Gastrocnemius medialis (tissue), 4 donors: ENCODE results near the gene MAB21L3.

Experiments used
- POLR2A ChIP-seq, 2 donors: fragments of 450-650 bp; IDR thresholded peaks; one replicate each; pipeline ENCODE4 v1.6.1; 2017; ENCODE audit warnings: antibody characterized with exemption in 2 of 2, mild to moderate bottlenecking in 2 of 2, moderate library complexity in 2 of 2
- TF ChIP-seq, protein P1 (sequence below), 5 experiments: fragments of 450-650 bp in 3 of 5; fragments of 200-600 bp in 2 of 5; sonication (generic) in 2 of 5; IDR thresholded peaks in 4 of 5; conservative IDR thresholded peaks in 1 of 5; 1 replicate in 4 of 5; 2 replicates in 1 of 5; pipeline ENCODE4 v1.5.1; 2016 to 2019; ENCODE audit warnings: antibody characterized with exemption in 5 of 5, mild to moderate bottlenecking in 3 of 5, moderate library complexity in 3 of 5

DNA sequence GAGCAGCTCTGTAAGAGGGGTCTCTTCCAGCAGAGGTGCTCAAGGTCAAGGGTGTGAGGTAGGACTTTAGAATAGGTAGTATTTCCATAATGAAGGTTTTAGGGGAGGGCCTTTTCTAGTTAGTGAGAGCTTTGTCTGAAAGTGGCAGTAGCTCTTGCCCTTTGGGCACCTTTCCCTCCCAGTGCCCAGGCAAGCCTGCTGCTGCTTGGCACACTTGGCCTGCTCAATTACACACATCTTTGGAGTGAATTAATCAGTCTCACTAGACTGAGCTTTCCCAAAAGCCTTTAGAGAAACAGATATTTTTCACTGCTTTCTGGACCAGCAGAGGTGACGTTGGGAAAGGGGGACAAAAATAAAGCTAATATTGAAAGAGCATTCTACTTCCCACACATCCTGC lies 48.0 kb downstream of the MAB21L3 start:
- TF ChIP-seq, protein P1, sequence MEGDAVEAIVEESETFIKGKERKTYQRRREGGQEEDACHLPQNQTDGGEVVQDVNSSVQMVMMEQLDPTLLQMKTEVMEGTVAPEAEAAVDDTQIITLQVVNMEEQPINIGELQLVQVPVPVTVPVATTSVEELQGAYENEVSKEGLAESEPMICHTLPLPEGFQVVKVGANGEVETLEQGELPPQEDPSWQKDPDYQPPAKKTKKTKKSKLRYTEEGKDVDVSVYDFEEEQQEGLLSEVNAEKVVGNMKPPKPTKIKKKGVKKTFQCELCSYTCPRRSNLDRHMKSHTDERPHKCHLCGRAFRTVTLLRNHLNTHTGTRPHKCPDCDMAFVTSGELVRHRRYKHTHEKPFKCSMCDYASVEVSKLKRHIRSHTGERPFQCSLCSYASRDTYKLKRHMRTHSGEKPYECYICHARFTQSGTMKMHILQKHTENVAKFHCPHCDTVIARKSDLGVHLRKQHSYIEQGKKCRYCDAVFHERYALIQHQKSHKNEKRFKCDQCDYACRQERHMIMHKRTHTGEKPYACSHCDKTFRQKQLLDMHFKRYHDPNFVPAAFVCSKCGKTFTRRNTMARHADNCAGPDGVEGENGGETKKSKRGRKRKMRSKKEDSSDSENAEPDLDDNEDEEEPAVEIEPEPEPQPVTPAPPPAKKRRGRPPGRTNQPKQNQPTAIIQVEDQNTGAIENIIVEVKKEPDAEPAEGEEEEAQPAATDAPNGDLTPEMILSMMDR (IDR thresholded peaks at IDR 0.05 in 4 of 5, conservative IDR thresholded peaks at IDR 0.05 in 1 of 5) = no peak
- TF ChIP-seq POLR2A (IDR thresholded peaks at IDR 0.05) = no peak
